Ecto neural progenitor cell (in vitro differentiated cells): ENCODE results near the gene ESYT3.
"Not testable (repeated sequence)": the region's sequence is repeated elsewhere in the genome, so short reads cannot be mapped to it uniquely, and the experiment has no call there.

Experiments
- DNase-seq: peaks from one replicate; pipeline ENCODE4 v3.0.0-alpha.2; 2018; ENCODE audit warnings: low spot score

The ESYT3 gene

DNA sequence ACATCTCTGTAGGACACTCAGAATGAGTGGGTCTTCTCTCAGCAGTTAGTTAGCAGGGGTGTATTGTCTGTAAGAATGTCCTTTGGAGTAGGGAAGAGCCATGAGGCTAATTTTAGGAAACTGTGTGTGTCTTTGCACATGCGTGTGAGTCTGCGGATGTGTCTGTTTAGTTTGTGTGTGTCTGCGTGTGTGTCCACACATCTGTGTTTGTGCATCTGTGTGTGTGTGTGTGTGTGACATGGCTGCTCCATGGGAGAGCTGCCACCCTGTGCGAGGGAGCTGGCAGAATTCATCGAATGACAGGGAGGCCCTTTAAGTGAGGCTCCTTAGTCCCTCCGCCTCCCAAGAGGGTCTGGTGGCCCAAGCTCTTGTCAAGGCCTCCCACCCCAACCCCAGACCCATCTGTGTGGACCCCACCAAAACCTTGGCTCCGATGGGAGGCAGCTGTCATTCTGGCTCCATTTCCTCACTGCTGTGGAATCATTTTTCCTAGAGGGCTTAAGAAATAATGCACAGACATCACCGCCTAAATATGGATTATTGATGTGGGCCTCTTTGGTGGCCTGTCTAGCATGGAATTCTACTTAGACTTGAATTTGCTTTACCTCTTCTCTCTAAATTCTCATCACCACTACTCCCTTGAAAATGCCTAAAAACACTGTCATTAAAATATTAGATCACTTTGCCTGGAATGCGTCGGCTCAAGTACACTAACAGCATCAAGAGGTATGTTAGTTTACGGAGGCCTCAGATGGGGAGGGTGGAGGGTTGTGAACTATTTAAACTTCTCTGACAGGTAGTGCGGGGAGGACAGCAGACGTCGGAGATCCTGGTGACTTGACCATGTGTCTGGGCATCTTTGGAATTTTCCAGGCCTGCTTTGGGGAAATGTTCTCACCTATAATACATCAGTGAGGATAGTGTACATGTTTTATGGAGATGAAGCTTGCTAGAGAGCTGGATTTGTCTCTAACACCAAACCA, 9.4 kb downstream of the ESYT3 start:
- DNase-seq, result no peak

- DNase-seq, result no peak
Measured at GRCh38 chr3:138445236-138445635, 10.8 kb downstream of the ESYT3 start.

DNA sequence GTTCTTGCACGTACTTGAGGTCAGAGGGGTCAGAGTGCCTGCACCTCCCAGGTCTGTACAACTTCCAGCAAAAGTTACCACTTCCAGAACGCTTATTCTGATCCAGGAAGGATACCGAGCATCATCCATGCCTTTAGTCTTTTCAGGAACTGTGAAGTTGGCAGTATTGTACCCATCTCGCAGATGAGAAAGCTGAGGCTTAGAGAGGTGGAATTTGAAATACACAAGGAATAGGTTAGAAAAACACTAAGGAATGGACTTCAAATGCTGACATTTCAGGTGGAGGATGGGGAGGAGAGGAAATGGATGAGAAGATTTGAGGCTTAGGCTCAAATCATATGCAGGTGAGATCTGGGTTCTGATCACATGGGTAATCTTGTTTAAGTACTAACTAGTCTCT, 11.2 kb downstream of the ESYT3 start:
- DNase-seq, result no peak

DNA sequence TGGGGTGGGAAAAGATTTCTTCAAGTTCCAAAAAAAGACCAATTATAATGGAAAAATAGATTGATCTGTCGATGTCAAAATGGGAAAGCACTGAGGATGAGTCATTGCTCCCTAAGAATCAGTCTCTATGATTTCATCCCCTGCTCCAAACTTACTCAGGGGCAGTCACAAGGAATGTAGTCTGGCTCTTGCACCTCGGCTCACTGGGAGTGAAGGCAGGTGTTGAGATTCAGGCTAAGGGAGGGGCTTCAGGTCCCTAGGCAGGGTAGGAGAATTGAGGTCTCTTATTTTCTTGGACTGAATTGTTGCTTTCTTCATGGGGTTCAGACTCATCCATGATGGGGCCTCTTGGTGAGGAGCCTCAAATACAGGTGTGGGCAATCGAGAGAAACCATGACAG, 14.2 kb downstream of the ESYT3 start:
- DNase-seq, result no peak

GRCh38 chr3:138449490-138449889, 15.1 kb downstream of the ESYT3 start:
- DNase-seq, result no peak

- DNase-seq, result no peak
Measured at GRCh38 chr3:138450181-138450580, 15.8 kb downstream of the ESYT3 start.

GRCh38 chr3:138450704-138451424, 16.4 kb downstream of the ESYT3 start:
- peak; percentile 36 for DNase-seq

- peak; percentile 34 for DNase-seq
Measured at GRCh38 chr3:138451595-138452162, 17.3 kb downstream of the ESYT3 start.

DNA sequence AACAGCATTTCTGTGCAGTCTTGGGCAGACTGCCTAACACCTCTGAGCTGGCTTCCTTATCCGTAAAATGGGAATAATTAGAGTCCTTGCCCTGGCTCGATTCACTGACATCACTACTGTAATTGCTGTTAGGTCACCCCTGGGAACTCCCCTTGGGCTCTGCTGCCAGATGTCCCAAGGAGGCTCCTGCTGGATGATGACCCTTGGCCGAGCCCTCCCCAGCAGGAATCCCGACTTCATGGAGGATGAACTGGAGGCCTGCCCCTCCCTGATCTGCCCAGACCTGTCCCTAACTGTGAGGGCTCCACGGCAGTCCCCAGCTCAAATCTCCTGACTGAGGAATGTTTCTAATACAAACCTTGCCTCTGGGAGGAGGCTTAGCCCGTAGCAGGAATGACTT, 18.0 kb downstream of the ESYT3 start:
- DNase-seq, result peak; percentile 47

DNA sequence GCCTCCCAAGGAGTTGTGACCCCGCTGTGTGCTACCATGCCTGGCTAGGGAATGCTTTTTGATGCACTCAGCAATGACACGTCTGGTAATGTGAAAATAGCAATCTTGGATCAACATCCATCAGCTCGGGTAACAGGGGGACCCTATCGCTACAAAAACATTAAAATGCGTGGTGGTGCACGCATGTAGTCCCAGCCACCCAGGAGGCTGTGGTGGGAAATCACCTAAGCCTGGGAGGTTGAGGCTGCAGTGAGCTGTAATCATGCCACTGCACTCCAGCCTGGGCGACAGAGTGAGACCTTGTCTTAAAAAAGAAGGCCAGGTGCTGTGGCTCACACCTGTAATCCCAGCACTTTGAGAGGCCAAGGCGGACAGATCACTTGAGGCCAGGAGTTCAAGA, 19.5 kb downstream of the ESYT3 start:
- not testable (repeated sequence) for DNase-seq

DNA sequence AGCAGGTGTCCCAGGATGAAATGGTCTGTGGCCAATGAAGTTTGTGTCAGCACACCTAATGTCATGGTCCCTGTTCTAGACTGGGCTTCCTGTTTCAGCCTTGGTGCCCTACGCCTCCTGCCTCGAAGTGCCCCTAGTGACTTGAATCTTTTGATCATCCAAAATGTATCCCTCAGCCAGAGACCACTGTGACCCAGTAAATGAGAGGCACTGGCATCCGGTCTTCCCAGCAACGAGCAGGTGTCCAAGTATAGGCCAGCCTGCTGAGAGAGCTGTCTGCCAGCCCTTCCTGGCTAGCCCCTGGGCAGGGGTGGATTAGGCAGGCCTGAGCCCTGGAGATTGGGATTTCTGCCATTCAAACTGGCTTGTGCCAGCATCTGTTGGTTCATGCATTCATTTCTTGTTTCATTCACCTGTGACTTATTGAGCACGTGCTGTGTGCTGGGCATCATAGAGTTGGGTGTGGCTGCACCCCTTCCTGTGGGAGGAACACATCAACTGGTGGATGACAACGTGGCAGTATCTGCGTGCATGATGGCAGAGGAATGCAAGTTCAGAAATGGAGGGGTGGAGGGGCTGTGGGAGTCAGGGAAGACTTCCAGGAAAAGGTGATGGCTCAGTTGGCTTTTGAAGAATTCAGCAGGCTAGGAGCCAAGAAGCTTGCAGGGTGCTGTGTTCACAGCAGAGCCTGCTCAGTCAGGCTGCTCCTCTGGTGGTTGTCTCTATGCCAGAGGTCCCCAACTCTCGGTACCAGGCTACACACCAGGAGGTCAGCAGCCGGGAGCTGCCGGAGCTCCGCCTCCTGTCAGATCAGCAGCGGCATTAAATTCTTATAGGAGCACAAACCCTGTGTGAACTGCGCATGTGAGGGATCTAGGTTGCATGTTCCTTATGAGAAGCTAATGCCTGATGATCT, 21.6 kb downstream of the ESYT3 start:
- peak; percentile 35 for DNase-seq

DNA sequence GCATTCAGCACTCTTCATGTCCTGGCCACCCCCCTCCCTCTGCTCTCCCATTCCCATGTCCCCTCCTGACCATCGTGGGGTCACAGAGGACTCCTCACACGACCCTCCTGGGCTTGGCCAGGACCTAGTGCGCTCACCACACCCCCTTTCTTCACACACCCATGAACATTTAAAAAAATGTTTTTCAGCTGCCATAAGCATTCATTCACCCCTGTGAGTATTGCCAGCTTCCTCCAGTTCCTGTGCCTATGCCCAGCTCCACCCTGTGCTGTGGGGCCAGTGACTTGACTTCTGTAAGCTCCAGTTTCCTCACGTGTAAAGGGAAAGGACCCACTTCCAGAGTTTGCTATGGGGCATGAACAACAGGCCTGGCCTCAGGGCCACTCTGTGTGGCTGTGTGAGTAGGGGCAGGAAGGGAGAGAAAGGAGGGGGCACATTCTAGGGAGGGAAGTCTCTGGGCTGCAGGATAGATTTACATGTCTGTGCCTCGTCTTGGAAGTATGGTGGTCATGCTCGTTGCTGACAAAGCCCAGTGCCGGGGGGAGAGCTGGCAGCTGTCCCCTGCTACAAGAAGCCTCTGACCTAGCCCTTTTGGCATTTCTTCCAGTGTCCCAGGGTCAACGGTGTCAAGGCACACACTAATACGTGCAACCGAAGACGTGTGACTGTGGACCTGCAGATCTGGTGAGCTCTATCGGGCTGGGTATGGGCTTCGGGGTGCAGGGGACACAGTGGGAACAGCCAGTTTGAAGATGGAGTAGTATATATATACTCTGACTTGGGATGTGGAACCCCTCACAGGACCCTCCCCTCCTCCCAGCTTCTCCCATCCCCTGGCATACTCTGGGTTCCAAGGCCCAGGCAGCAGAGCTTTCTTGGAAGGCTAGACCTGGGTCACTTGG, 22.8 kb downstream of the ESYT3 start:
- DNase-seq, result peak; percentile 27

DNA sequence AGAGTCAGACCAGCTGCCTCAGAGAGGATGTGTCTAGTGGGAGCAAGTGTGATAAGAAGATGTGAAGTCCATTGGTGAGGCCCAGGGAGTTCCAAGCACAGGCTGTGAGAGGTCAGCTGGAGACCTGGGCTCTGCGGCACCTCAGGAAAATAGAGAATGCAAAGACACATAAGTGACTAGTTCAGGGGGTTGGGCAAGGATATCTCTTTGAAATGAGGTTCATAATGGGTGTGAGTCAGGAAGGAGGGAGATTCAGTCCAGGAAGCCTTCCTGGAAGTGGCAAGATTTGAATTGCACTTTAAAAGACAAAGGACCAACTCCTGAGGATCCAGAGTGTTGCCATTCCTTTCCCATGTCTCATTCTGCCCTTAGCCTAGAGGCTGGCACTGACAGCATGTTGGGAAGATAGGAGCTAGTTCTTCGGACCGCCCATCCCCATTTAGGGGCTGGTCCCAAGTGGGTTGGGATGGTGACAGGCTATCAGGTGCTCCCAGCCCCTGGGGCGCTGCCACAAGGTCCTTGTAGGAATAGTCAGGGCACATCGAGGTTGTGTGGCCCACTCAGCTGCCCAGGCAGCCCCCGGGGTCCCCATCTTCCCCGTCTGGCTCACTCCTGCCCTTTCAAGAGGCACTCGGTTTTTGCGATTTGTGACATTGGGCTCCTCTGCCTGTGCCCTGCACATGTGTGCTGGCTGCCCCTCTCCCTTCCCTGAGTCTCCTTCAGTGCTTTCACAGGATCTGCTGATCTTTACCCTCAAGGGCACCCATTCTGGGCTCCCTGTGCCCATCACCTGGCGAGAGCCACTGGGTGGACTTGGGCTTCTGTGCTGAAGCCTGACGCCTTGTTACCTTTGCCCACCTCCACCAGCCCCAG, 23.7 kb downstream of the ESYT3 start:
- no peak for DNase-seq

GRCh38 chr3:138458774-138459499, 24.5 kb downstream of the ESYT3 start:
- peak; percentile 33 for DNase-seq

- peak; percentile 38 for DNase-seq
Measured at GRCh38 chr3:138459619-138460535, 25.5 kb downstream of the ESYT3 start.

GRCh38 chr3:138460536-138461205, 26.3 kb downstream of the ESYT3 start:
- no peak for DNase-seq

GRCh38 chr3:138461246-138461645, 26.8 kb downstream of the ESYT3 start:
- peak; percentile 29 for DNase-seq
